CD4-positive, alpha-beta T cell treated with Interleukin-4 for 1 hour (primary cell): ENCODE results near the gene PSMB2.

Experiments
- DNase-seq, 2 donors: peaks; one replicate each; pipeline ENCODE4 v3.0.0-alpha.2; 2020 to 2022

The PSMB2 gene

GRCh38 chr1:35640380-35641232 is 720 bp downstream of the PSMB2 start:
- no peak for DNase-seq

- peak in 1 of 2 donors; percentile 67 for DNase-seq
Measured at GRCh38 chr1:35637401-35637809, 3.9 kb downstream of the PSMB2 start.

- no peak for DNase-seq
Measured at GRCh38 chr1:35633547-35633946, 7.8 kb downstream of the PSMB2 start.

GRCh38 chr1:35631396-35631795 is 9.9 kb downstream of the PSMB2 start:
- DNase-seq, result no peak

GRCh38 chr1:35629051-35629450 is 12.3 kb downstream of the PSMB2 start:
- no peak for DNase-seq

GRCh38 chr1:35623832-35624231 is 17.5 kb downstream of the PSMB2 start:
- DNase-seq, result no peak

GRCh38 chr1:35622510-35623178 is 18.7 kb downstream of the PSMB2 start:
- DNase-seq, result no peak

GRCh38 chr1:35619237-35620121 is 21.8 kb downstream of the PSMB2 start:
- no peak for DNase-seq

GRCh38 chr1:35615440-35615839 is 25.9 kb downstream of the PSMB2 start:
- DNase-seq, result no peak

- no peak for DNase-seq
Measured at GRCh38 chr1:35611655-35612054, 29.7 kb downstream of the PSMB2 start.

- DNase-seq, result no peak
Measured at GRCh38 chr1:35605867-35606182, 35.5 kb downstream of the PSMB2 start.

GRCh38 chr1:35605071-35605866 is 36.1 kb downstream of the PSMB2 start:
- DNase-seq, result no peak

- no peak for DNase-seq
Measured at GRCh38 chr1:35603941-35604340, 37.4 kb downstream of the PSMB2 start.

- DNase-seq, result no peak
Measured at GRCh38 chr1:35603468-35603867, 37.9 kb downstream of the PSMB2 start.

- no peak for DNase-seq
Measured at GRCh38 chr1:35600593-35600992, 40.7 kb downstream of the PSMB2 start.

GRCh38 chr1:35599411-35599810 is 41.9 kb downstream of the PSMB2 start:
- no peak for DNase-seq

- no peak for DNase-seq
Measured at GRCh38 chr1:35598895-35599294, 42.4 kb downstream of the PSMB2 start.

GRCh38 chr1:35597870-35598269 is 43.5 kb downstream of the PSMB2 start:
- DNase-seq, result no peak

- no peak for DNase-seq
Measured at GRCh38 chr1:35595684-35596083, 45.6 kb downstream of the PSMB2 start.

GRCh38 chr1:35594005-35594760 is 47.1 kb downstream of the PSMB2 start:
- DNase-seq, result no peak

- no peak for DNase-seq
Measured at GRCh38 chr1:35592991-35593769, 48.1 kb downstream of the PSMB2 start.
